HepG2 (cell line): Measurements from ENCODE around the gene HSP90AB1. TPM values are rescaled to one million over a fixed set of nuclear protein-coding genes. Genes with fewer than 3 reads are reported as not detected.
A peak's percentile ranks its signal among the peaks of the same experiment; 100 is the strongest.

ENCODE experiments used
- AFF4 ChIP-seq: sonication (generic); formaldehyde crosslinking; IDR thresholded peaks from 2 replicates; pipeline ENCODE4 v1.4.0; 2020; ENCODE audit warnings: missing genetic modification reagents
- ARHGAP35 ChIP-seq: sonication (generic); formaldehyde crosslinking; IDR thresholded peaks from 2 replicates; pipeline ENCODE4 v1.9.0; 2022; ENCODE audit warnings: mild to moderate bottlenecking, inconsistent platforms, moderate library complexity, missing genetic modification reagents, borderline replicate concordance
- ATF3 ChIP-seq: sonication (generic); formaldehyde crosslinking; IDR thresholded peaks from 2 replicates; pipeline ENCODE4 v1.4.0; 2020; ENCODE audit warnings: missing genetic modification reagents
- KDM5B ChIP-seq: sonication (generic); formaldehyde crosslinking; IDR thresholded peaks from 2 replicates; pipeline ENCODE4 v1.4.0; 2020; ENCODE audit warnings: missing genetic modification reagents, mild to moderate bottlenecking, borderline replicate concordance
- MIXL1 ChIP-seq: IDR thresholded peaks from 2 replicates; pipeline ENCODE4 v1.6.1; 2016
- POLR2G ChIP-seq: fragments of 200-400 bp; formaldehyde crosslinking; IDR thresholded peaks from 2 replicates; pipeline ENCODE4 v1.6.1; 2018; ENCODE audit warnings: mild to moderate bottlenecking, low read depth, low read length, moderate library complexity
- RELA ChIP-seq: sonication (generic); formaldehyde crosslinking; IDR thresholded peaks from 2 replicates; pipeline ENCODE4 v1.4.0; 2020; ENCODE audit warnings: missing genetic modification reagents
- RERE ChIP-seq: IDR thresholded peaks from 2 replicates; pipeline ENCODE4 v1.6.1; 2016; ENCODE audit warnings: low read depth, missing genetic modification reagents, missing compliant biosample characterization
- SIN3A ChIP-seq: IDR thresholded peaks from 2 replicates; pipeline ENCODE4 v1.6.1; 2011; ENCODE audit warnings: low read depth, mild to moderate bottlenecking, control low read depth, low read length, borderline replicate concordance
- TP53 ChIP-seq: sonication (generic); formaldehyde crosslinking; conservative IDR thresholded peaks from 2 replicates; pipeline ENCODE4 v1.4.0; 2020; ENCODE audit warnings: missing genetic modification reagents
- ZMAT5 ChIP-seq: sonication (generic); formaldehyde crosslinking; IDR thresholded peaks from 2 replicates; pipeline ENCODE4 v1.5.0; 2020; ENCODE audit warnings: mild to moderate bottlenecking, low read depth, missing genetic modification reagents, borderline replicate concordance
- ZNF431 ChIP-seq: sonication (generic); formaldehyde crosslinking; IDR thresholded peaks from 2 replicates; pipeline ENCODE4 v1.9.0; 2022; ENCODE audit warnings: missing genetic modification reagents, low read depth, mild to moderate bottlenecking, borderline replicate concordance
- ZNF558 ChIP-seq: sonication (generic); formaldehyde crosslinking; IDR thresholded peaks from 2 replicates; pipeline ENCODE4 v1.9.0; 2022; ENCODE audit warnings: mild to moderate bottlenecking, missing genetic modification reagents, borderline replicate concordance
- ZNF670 ChIP-seq: sonication (generic); formaldehyde crosslinking; IDR thresholded peaks from 2 replicates; pipeline ENCODE4 v1.8.0; 2022; ENCODE audit warnings: mild to moderate bottlenecking, missing genetic modification reagents, borderline replicate concordance
- ZNF703 ChIP-seq: sonication (generic); formaldehyde crosslinking; IDR thresholded peaks from 2 replicates; pipeline ENCODE4 v1.5.1; 2020; ENCODE audit warnings: missing genetic modification reagents, mild to moderate bottlenecking, moderate library complexity, borderline replicate concordance
- ZNF788 ChIP-seq: sonication (generic); formaldehyde crosslinking; IDR thresholded peaks from 2 replicates; pipeline ENCODE4 v1.5.0; 2020; ENCODE audit warnings: mild to moderate bottlenecking, missing genetic modification reagents, borderline replicate concordance
- ZNF790 ChIP-seq: sonication (generic); formaldehyde crosslinking; IDR thresholded peaks from 2 replicates; pipeline ENCODE4 v1.8.0; 2022; ENCODE audit warnings: missing genetic modification reagents, mild to moderate bottlenecking, borderline replicate concordance
- polyA plus RNA-seq, 8 experiments: library from polyadenylated mRNA; depleted of rRNA in 3 of 8; stranded (reverse) in 7 of 8; unstranded in 1 of 8; fragments of >200 nt; fragmentation: Illumina TruSeq in 4 of 8; extraction: Trizol in 4 of 8; gene quantifications; 2 replicates each; pipeline versions ENCODE4 v1.2.1 to v1.2.3, GENCODE V29; 2011 to 2016; ENCODE audit warnings: low read depth in 4 of 8, missing spikeins in 1 of 8, mixed read lengths in 1 of 8; ENCODE audit not compliant: insufficient read depth in 1 of 8
- total RNA-seq, 5 experiments: library from RNA; depleted of rRNA; stranded (reverse); fragments of >200 nt; fragmentation: Illumina TruSeq; extraction: Trizol; gene quantifications; 2 replicates each; pipeline ENCODE4 v1.2.3, GENCODE V29; 2016; ENCODE audit warnings: low read depth in 1 of 5
- TF ChIP-seq, protein P1 (sequence below): fragments of 450-650 bp; IDR thresholded peaks from 2 replicates; pipeline ENCODE4 v1.6.1; 2017

The HSP90AB1 gene
- total and polyA plus RNA-seq, 2 of the 13 experiments (the other 11 are each of a cell fraction or from before 2014, with no cell fraction given): 1,325 to 1,472 TPM

DNA sequence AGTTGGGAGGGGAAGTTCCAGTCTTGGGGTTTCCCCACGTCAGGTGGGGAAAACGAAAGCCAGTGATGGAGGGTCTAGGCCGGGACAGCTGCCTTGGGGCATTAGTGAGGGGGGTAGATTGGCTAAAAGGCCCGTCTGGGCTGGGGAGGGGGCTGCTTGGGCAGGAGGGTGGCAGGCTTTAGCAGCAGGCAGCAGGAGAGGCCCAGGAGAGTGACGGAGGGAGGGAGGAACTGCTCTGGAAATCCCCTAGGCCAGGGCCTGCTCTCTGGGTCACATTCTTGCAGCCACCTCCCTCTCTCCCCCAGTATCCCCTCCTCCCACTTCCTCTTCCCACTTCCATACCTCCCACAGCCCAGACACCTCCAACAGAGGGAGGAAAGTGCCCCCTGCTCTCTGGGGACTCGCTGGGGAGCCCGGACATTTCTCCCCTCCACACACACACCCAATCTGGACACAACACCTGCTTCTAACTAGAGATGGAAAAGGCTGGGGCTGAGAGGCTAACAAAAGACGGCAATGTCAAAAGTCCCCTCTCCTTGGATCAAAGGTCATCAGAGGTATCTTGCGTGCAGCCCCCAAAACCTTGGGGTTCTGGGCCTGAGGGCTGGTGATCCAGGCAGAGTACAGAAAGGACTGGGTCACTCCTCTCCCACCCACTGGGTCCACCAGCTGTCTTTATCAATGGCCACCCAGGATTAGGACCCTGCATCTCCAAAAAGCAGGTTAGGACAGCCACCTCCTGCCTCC is 16.6 kb downstream of the HSP90AB1 start (continued):
- TF ChIP-seq ZNF703 (CRISPR knock-in tag) (no peak), ATF3 (no peak), ZNF431 (CRISPR knock-in tag) (no peak), ZNF558 (CRISPR knock-in tag) (no peak), RELA (CRISPR knock-in tag) (peak; percentile 98), ZNF670 (CRISPR knock-in tag) (no peak), AFF4 (CRISPR knock-in tag) (no peak), RERE (CRISPR knock-in tag) (no peak), SIN3A (no peak), MIXL1 (CRISPR knock-in tag) (no peak), TP53 (CRISPR knock-in tag) (no peak), ARHGAP35 (CRISPR knock-in tag) (no peak; the same call in 1 of the 2 replicates), ZMAT5 (CRISPR knock-in tag) (no peak), ZNF790 (CRISPR knock-in tag) (no peak), ZNF788 (CRISPR knock-in tag) (peak; percentile 67; the same call in 1 of the 2 replicates), KDM5B (CRISPR knock-in tag) (no peak), POLR2G (no peak; the same call in 1 of the 2 replicates)
- TF ChIP-seq, protein P1, sequence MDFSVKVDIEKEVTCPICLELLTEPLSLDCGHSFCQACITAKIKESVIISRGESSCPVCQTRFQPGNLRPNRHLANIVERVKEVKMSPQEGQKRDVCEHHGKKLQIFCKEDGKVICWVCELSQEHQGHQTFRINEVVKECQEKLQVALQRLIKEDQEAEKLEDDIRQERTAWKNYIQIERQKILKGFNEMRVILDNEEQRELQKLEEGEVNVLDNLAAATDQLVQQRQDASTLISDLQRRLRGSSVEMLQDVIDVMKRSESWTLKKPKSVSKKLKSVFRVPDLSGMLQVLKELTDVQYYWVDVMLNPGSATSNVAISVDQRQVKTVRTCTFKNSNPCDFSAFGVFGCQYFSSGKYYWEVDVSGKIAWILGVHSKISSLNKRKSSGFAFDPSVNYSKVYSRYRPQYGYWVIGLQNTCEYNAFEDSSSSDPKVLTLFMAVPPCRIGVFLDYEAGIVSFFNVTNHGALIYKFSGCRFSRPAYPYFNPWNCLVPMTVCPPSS: no peak
